GM18868 (cell line): ENCODE results near the gene EDNRB.

Source experiments
- ATAC-seq: cut with Tn5 transposase; IDR thresholded peaks from one replicate; pipeline ENCODE4 v1.9.1; 2021; ENCODE audit warnings: mild to moderate bottlenecking, moderate library complexity; ENCODE audit not compliant: unreplicated experiment

EDNRB gene

DNA sequence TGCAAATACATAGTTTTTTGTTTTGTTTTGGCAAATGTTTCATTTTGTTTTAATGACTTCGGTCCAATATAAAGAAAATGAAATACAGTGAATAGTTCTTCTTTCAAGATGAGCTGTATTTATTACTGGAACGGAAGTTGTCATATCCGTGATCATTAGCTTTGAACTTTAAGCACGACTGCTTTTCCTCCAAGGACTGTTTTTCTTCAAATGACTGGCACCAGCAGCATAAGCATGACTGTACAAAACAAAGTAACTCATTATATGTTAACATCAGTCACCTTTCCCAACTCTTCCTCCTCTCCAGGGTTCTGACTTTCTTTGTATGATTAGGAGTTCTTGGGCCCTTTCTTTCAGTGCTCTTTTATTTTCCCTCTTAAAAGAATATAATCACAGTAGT, 20.5 kb downstream of the EDNRB start:
- peak; percentile 99 for ATAC-seq

DNA sequence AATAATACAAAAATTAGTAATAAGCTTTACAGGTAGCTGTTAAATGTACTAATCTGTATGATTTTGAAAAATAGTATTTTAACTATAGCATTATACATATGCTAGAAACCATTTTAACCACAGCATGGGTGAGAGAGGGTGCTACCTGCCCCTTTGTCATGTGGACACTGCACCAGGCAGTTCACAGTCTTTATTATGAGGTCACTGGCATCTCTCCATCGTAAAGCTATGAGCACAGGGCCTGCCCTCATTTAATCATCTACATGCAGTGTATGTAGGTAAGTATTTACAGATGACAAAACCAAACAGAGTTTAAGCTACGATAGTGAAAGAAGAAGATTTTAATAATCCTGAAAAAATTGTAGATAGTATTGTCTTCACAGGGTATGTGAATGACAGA, 21.7 kb downstream of the EDNRB start:
- ATAC-seq: no peak

DNA sequence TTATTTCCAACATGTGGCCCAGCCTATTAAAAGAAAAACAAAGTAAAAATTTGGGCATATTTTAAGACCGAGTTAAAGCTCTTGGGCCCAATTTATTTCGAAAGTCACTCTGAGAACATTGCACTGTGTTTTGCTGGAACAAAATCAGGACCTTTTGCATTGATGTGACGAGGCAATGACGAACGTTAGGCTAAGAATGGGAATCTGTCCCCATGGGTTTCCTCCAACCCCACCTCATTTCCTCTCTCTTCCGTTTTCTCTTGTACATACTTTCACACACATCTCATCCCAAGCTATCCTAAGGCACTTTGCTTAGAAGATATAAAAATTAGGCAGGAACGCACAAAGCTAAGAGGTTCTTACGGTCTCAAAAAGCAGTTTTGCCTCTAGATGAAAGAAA, 22.1 kb downstream of the EDNRB start:
- ATAC-seq: no peak

- no peak for ATAC-seq
Observed at GRCh38 chr13:77894743-77895142, 23.9 kb downstream of the EDNRB start.

DNA sequence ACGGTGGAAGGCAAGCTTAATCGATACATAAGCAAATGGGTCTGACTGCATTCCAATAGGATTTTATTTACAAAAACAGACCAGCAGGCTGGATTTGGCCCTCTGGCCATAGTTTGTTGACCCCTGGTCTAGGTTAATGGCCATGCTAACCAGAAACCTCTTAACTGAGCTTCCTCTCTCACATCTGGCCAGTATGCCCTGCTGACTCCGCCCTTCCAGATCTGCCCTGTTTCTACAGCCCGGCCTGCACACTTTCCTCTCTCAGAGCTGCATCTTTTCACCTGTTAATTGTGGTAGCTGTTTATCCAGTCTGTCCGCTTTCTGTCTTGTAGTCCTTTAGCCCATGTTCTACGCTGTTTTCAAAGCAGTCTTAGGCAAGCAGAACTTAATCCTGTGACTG, 25.6 kb downstream of the EDNRB start:
- no peak for ATAC-seq

DNA sequence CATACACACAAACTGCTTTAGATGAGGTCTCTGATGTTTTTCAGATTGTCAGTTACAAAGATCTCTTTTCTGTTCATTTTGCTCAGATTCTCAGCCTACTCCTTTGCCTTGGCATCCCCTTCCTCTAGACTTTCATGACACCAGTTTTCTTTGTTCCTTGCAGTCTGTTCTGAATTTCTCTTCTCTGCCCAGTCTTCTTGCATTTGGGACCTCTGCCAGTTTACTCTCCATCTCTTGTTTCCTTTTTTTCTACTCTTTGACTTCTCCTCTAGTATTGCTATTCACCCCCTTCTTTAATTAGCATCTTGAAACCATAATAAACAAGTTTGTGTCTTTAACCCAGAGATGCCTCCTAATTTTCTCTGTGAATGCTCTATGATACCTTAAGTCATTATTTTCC, 26.1 kb downstream of the EDNRB start:
- ATAC-seq: no peak

- ATAC-seq: no peak
Observed at GRCh38 chr13:77891486-77891885, 27.1 kb downstream of the EDNRB start.

GRCh38 chr13:77891041-77891440, 27.6 kb downstream of the EDNRB start:
- ATAC-seq: no peak

- ATAC-seq: no peak
Observed at GRCh38 chr13:77883328-77883727, 35.3 kb downstream of the EDNRB start.

DNA sequence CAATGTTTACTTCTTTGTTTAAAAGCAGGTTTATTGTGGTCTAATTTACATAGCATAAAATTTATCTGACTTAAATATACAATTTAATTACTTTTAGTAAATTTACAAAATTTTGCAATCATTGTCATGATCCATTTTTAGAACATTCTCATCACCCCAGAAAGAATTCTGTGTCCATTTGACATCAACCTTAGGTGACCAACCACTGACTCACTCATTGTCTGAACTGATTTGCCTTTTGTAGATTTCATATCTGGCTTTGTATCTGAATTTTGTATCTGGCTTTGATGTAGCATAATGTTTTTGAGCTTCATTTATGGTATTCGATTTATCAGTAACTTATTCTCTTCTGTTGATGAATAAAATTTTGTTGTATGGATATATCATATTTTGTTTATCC, 40.4 kb downstream of the EDNRB start:
- ATAC-seq: no peak

DNA sequence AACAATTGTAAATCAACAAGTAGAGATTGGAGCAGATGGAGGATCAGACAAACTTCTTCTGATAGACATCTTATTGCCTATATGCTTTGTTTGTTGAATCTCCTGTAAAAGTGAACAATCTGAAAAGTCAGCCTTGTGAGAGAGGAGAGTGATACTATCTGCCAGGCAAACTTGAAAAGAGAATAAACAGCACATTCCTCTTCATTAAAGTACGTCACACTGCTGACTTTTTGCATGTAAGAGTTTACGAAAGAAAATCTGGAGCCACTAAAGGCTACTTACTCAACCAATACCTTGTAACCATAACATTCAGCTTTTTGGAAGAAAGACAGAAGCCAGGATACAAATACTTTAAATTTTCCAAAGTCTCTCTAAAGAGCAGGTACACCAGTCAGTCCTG, 42.5 kb downstream of the EDNRB start:
- ATAC-seq: no peak

DNA sequence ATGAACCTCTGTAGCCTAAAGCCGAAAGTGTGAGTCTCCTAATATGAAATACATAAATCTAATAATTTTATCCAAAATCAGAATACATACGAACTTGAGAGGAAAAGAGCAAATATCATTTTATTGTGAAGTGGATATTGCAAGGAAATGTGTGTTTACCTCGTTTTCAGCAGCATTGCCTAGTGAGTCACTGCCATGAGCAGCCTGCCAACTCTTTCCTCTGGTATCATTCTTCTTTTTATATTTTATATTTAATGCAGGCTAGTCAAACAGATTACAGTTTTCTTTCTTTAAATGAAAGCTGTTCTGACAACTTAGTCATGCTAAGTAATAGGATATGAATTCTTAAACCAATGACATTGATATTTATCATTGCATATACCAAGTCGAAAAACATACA, 44.2 kb downstream of the EDNRB start:
- no peak for ATAC-seq

DNA sequence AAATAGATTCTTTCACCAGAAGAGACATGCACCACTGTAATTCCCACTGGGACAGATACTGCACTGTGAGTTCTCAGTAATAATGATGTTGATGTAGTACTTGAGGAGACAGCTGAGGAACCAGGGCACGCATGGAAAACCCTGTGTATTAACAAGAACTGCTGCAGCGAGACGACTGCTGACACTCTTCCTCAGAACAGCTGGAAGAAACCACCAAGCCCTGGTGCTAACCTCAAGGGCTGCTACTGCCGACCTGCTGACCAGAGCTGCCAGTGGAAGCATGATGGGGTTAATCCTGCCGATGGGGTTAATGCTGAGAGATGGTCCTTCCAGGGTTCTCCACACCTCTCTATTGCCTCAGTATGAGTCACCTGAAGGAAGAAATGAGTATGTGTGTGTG, 45.6 kb downstream of the EDNRB start:
- ATAC-seq: no peak

GRCh38 chr13:77871596-77871995, 47.0 kb downstream of the EDNRB start:
- no peak for ATAC-seq

DNA sequence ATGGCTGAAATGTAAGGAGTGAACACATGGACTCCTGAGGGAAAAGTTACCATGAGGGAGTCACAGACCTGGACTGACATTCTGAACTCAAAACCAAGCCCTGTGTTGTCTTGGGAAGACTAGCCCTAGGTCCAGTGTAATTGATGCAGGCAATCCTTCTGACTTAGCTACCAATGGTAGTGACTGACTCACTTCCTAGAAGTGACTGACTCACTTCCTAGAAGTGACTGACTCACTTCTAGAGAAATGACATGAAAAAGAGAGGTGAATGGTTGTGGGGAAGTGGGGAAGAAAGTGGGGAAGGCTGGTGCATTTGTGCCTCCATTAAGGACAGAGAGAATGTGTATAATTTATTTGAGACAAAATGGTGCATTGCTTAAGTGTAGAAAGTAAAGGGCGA, 49.9 kb downstream of the EDNRB start:
- ATAC-seq: no peak

GRCh38 chr13:77866971-77867370, 51.7 kb downstream of the EDNRB start:
- no peak for ATAC-seq

- no peak for ATAC-seq
Observed at GRCh38 chr13:77865622-77866021, 53.0 kb downstream of the EDNRB start.

GRCh38 chr13:77863144-77863543, 55.5 kb downstream of the EDNRB start:
- ATAC-seq: no peak

DNA sequence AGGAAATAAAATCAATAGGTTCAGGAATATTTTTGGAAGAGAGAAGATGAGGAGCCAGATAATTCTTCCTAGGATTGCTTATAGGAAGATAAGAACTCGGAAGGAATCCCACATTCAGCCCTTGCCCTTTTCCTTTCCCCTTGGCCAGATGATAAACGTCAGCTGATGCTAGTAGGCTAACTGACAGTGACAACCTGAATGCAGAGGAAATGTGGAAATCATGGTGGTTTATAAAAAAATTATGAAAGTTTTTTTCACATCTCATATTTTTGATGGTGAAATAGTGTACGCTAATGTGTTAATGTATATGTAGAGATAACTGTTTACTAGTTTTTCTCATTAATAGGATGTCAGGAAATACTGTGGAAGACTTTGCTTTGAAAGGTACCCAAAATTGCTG, 56.9 kb downstream of the EDNRB start:
- no peak for ATAC-seq

- no peak for ATAC-seq
Observed at GRCh38 chr13:77860507-77860981, 58.1 kb downstream of the EDNRB start.

GRCh38 chr13:77859450-77859849, 59.2 kb downstream of the EDNRB start:
- ATAC-seq: no peak

GRCh38 chr13:77857531-77858209, 61.0 kb downstream of the EDNRB start:
- ATAC-seq: no peak

- no peak for ATAC-seq
Observed at GRCh38 chr13:77853703-77854102, 64.9 kb downstream of the EDNRB start.
